Measurements from ENCODE around the gene CDC42EP4. TPM values are rescaled to one million over a fixed set of nuclear protein-coding genes. Genes with fewer than 3 reads are reported as not detected.

The CDC42EP4 gene
- total RNA-seq, 2 donors from 2014 or later: 73.8 to 134 TPM

GRCh38 chr17:73338566-73339197 lies 26.9 kb upstream of the CDC42EP4 start:
- no peaks in the 10 kb centered on the region for H3K36me3 ChIP-seq
- peak overlapping the region; percentile 77 to 88 for H3K27ac ChIP-seq
- peak overlapping the region; percentile 56 for H3K4me3 ChIP-seq
- H3K4me1 ChIP-seq (ENCODE audit: control insufficient read depth in 1 of 2, low read depth in 2 of 2): peaks cover 22 to 60% of the 10 kb centered on the region in 2 donors
- DNase-seq (ENCODE audit: low spot score): no peak
- no peak for ATAC-seq (ENCODE audit: insufficient number of reproducible peaks, low FRiP score, low read depth)
- no peaks in the 10 kb centered on the region for H3K27me3 ChIP-seq (replicated peaks; ENCODE audit: insufficient read depth)
- no peak for TF ChIP-seq CTCF (IDR thresholded peaks at IDR 0.05)
- H3K9me3 ChIP-seq: no peaks in the 10 kb centered on the region

- H3K9me3 ChIP-seq: no peaks in the 10 kb centered on the region
- peak overlapping the region; percentile 56 for H3K4me3 ChIP-seq
- TF ChIP-seq CTCF (IDR thresholded peaks at IDR 0.05): no peak
- H3K36me3 ChIP-seq: no peaks in the 10 kb centered on the region
- H3K27me3 ChIP-seq (replicated peaks; ENCODE audit: insufficient read depth): no peaks in the 10 kb centered on the region
- H3K4me1 ChIP-seq (ENCODE audit: control insufficient read depth in 1 of 2, low read depth in 2 of 2): peaks cover 17 to 54% of the 10 kb centered on the region in 2 donors
- ATAC-seq (ENCODE audit: insufficient number of reproducible peaks, low FRiP score, low read depth) (no peak), DNase-seq (ENCODE audit: low spot score) (peak; percentile 38)
- peak overlapping the region; percentile 77 to 88 for H3K27ac ChIP-seq
Measured at GRCh38 chr17:73338050-73338521, 26.3 kb upstream of the CDC42EP4 start.

- peaks cover 10 to 46% of the 10 kb centered on the region in 2 donors for H3K4me1 ChIP-seq (ENCODE audit: control insufficient read depth in 1 of 2, low read depth in 2 of 2)
- no peak overlapping the region for H3K4me3 ChIP-seq
- TF ChIP-seq CTCF (IDR thresholded peaks at IDR 0.05): no peak
- H3K36me3 ChIP-seq: no peaks in the 10 kb centered on the region
- no peaks in the 10 kb centered on the region for H3K9me3 ChIP-seq
- ATAC-seq (ENCODE audit: insufficient number of reproducible peaks, low FRiP score, low read depth) (no peak), DNase-seq (ENCODE audit: low spot score) (no peak)
- H3K27me3 ChIP-seq (replicated peaks; ENCODE audit: insufficient read depth): no peaks in the 10 kb centered on the region
- H3K27ac ChIP-seq: peak overlapping the region in 1 of 2 donors; percentile 88
Measured at GRCh38 chr17:73337330-73337710, 25.5 kb upstream of the CDC42EP4 start.

GRCh38 chr17:73336408-73337329 lies 24.9 kb upstream of the CDC42EP4 start:
- no peak for TF ChIP-seq CTCF (IDR thresholded peaks at IDR 0.05)
- ATAC-seq (ENCODE audit: insufficient number of reproducible peaks, low FRiP score, low read depth) (no peak), DNase-seq (ENCODE audit: low spot score) (no peak)
- Histone ChIP-seq H3K27ac (peak overlapping the region in 1 of 2 donors; percentile 88), H3K4me3 (no peak overlapping the region), H3K4me1 (ENCODE audit: control insufficient read depth in 1 of 2, low read depth in 2 of 2) (peaks cover 8 to 40% of the 10 kb centered on the region in 2 donors), H3K27me3 (replicated peaks; ENCODE audit: insufficient read depth) (no peaks in the 10 kb centered on the region), H3K36me3 (no peaks in the 10 kb centered on the region), H3K9me3 (no peaks in the 10 kb centered on the region)
